OCI-LY7 (cell line): ENCODE data around the gene CRYBB1. TPM values are rescaled to one million over a fixed set of nuclear protein-coding genes. Genes with fewer than 3 reads are reported as not detected.

Experiments
- BruUV-seq: library from RNA; stranded (reverse); fragments of 400-500 nt; replicated peaks from 2 replicates; lab custom pipeline; 2021; lab: Mats Ljungman, UMichigan
- CTCF ChIA-PET: fragments of 300-600 bp; sonication (Branson Sonifier 250); formaldehyde crosslinking; loops from one replicate; lab custom pipeline; 2022; ENCODE audit warnings: antibody characterized with exemption; ENCODE audit not compliant: unreplicated experiment; lab: Charles Lee
- POLR2A ChIA-PET: fragments of 300-600 bp; sonication (Branson Sonifier 250); formaldehyde crosslinking; loops from one replicate; lab custom pipeline; 2022; ENCODE audit warnings: antibody characterized with exemption; lab: Charles Lee
- DNase-seq: peaks from one replicate; pipeline ENCODE4 v3.0.0-alpha.2; 2015; ENCODE audit warnings: low spot score
- H2AFZ ChIP-seq: fragments of 200-600 bp; sonication (generic), shearing (Covaris generic); 2 replicates; pipeline ENCODE4 v1.6.1; 2014; ENCODE audit warnings: mild to moderate bottlenecking, antibody characterized with exemption, low read length, moderate library complexity
- H3K27ac ChIP-seq: fragments of 200-600 bp; sonication (generic); 2 replicates; pipeline ENCODE4 v1.5.1; 2014; ENCODE audit warnings: mixed run types, low read depth, mild to moderate bottlenecking, moderate library complexity, low read length, inconsistent platforms; ENCODE audit not compliant: poor library complexity, severe bottlenecking
- H3K36me3 ChIP-seq: fragments of 200-600 bp; sonication (generic); 2 replicates; pipeline ENCODE4 v1.6.1; 2014; ENCODE audit warnings: mild to moderate bottlenecking, antibody characterized with exemption, low read length, moderate library complexity, mixed read lengths; ENCODE audit not compliant: insufficient read depth
- H3K4me1 ChIP-seq: fragments of 200-600 bp; sonication (generic); 2 replicates; pipeline ENCODE4 v1.5.1; 2014; ENCODE audit warnings: mild to moderate bottlenecking, low read length; ENCODE audit not compliant: insufficient read depth, poor library complexity, severe bottlenecking
- H3K4me2 ChIP-seq: fragments of 200-600 bp; sonication (generic); 2 replicates; pipeline ENCODE4 v1.6.1; 2014; ENCODE audit warnings: mild to moderate bottlenecking, low read length
- H3K4me3 ChIP-seq: fragments of 200-600 bp; sonication (generic); 2 replicates; pipeline ENCODE4 v1.5.1; 2014; ENCODE audit warnings: mild to moderate bottlenecking, low read depth, low read length; ENCODE audit not compliant: poor library complexity, severe bottlenecking
- H3K79me2 ChIP-seq: fragments of 200-600 bp; sonication (generic); 2 replicates; pipeline ENCODE4 v1.6.1; 2016; ENCODE audit warnings: low read depth, mild to moderate bottlenecking, low read length, moderate library complexity, mixed read lengths; ENCODE audit not compliant: insufficient read depth
- H3K9me2 ChIP-seq: fragments of 200-600 bp; sonication (generic); 2 replicates; pipeline ENCODE4 v1.6.1; 2016; ENCODE audit warnings: mild to moderate bottlenecking, low read length, mixed read lengths; ENCODE audit not compliant: insufficient read depth
- H3K9me3 ChIP-seq: fragments of 200-600 bp; sonication (generic); 2 replicates; pipeline ENCODE4 v1.6.1; 2014; ENCODE audit warnings: mild to moderate bottlenecking, mixed run types, low read length, mixed read lengths
- H4K20me1 ChIP-seq: fragments of 200-600 bp; sonication (generic); 2 replicates; pipeline ENCODE4 v1.6.1; 2014; ENCODE audit warnings: mild to moderate bottlenecking, antibody characterized with exemption, low read length, moderate library complexity, mixed read lengths; ENCODE audit not compliant: insufficient read depth
- CTCF ChIP-seq: fragments of 200-600 bp; sonication (generic); conservative IDR thresholded peaks from 2 replicates; pipeline ENCODE4 v1.5.1; 2014; ENCODE audit warnings: mild to moderate bottlenecking, antibody characterized with exemption, low read length, moderate library complexity, mixed read lengths
- EZH2phosphoT487 ChIP-seq: fragments of 200-600 bp; sonication (generic); IDR thresholded peaks from 2 replicates; pipeline ENCODE4 v1.6.1; 2018; ENCODE audit warnings: low read depth, borderline replicate concordance, mild to moderate bottlenecking, mixed run types, antibody characterized with exemption, low read length, moderate library complexity, mixed read lengths
- intact Hi-C: fragments of 100-400 bp; cut with micrococcal nuclease; formaldehyde crosslinking; loops from one replicate; pipeline ENCODE4 v1.10.0; 2022; ENCODE audit not compliant: unreplicated experiment
- total RNA-seq, 2 experiments: library from RNA; depleted of rRNA in 1 of 2; stranded (reverse); fragments of >200 nt in 1 of 2; shearing (Covaris generic) in 1 of 2; gene quantifications; 2 replicates each; pipeline ENCODE4 v1.2.3, GENCODE V29; 2014 to 2022

The CRYBB1 gene
- total RNA-seq, 2 experiments from 2014 or later, result 0.35 TPM; not detected in 1

GRCh38 chr22:26623984-26624383 is 6.2 kb upstream of the CRYBB1 start:
- no peak for DNase-seq
- Histone ChIP-seq H3K79me2 (no peaks in the 10 kb centered on the region), H3K36me3 (no peaks in the 10 kb centered on the region), H3K9me2 (no peaks in the 10 kb centered on the region), H2AFZ (no peak overlapping the region), H3K4me1 (no peaks in the 10 kb centered on the region), H3K9me3 (no peaks in the 10 kb centered on the region; the same call in 1 of the 2 replicates), H3K4me2 (no peak overlapping the region), H4K20me1 (no peaks in the 10 kb centered on the region), H3K27ac (no peak overlapping the region), H3K4me3 (no peak overlapping the region)
- POLR2A ChIA-PET, result interaction anchor here (0.6 to 1.1 kb wide), 4 partner anchors 21 to 86 kb away, joined by 3 read pairs; no protein-coding TSS in a partner anchor
- TF ChIP-seq CTCF (no peak), EZH2phosphoT487 (no peak)
- no TSS peak for BruUV-seq
- CTCF ChIA-PET, result no interaction called here
- intact Hi-C loops, result no loop called here

DNA sequence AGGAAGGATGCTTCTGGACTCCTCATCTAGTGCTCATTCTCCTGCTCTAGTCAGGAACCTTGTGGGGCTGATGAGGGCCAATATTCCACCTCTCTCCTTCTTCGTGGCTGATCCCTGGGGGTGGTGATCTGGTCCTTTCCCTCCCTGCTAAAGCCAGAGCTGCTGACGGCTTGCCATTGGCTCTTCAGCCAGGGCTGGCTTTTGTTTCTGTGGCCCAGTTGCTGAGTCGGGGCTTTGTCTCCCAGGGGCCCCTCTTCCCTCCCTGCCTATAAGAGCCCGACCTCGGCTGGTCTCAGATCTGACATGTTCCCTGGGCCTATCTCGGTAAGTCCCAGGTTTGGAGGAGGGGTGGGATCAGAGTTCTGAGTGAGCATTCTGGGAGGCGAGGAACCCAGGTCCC is 3.8 kb upstream of the CRYBB1 start, which contains the start of gene CRYBA4:
CRYBA4 (plus strand) TSS at position 301 of the 400 bp plus-strand sequence. CDS start 634 bp downstream, outside the sequence.
- POLR2A ChIA-PET, result no interaction called here
- CTCF ChIA-PET, result no interaction called here
- Histone ChIP-seq H3K36me3 (no peaks in the 10 kb centered on the region), H3K9me2 (no peaks in the 10 kb centered on the region), H3K4me1 (peaks cover 16% of the 10 kb centered on the region), H3K9me3 (no peaks in the 10 kb centered on the region), H3K4me3 (no peak within 1 kb of the TSS), H3K79me2 (no peaks in the 10 kb centered on the region), H4K20me1 (no peaks in the 10 kb centered on the region), H2AFZ (no peak within 1 kb of the TSS), H3K27ac (no peak within 1 kb of the TSS), H3K4me2 (no peak within 1 kb of the TSS)
- TF ChIP-seq EZH2phosphoT487 (no peak), CTCF (no peak)
- BruUV-seq, result no TSS peak
- intact Hi-C loops, result no loop called here
- DNase-seq, result no peak

DNA sequence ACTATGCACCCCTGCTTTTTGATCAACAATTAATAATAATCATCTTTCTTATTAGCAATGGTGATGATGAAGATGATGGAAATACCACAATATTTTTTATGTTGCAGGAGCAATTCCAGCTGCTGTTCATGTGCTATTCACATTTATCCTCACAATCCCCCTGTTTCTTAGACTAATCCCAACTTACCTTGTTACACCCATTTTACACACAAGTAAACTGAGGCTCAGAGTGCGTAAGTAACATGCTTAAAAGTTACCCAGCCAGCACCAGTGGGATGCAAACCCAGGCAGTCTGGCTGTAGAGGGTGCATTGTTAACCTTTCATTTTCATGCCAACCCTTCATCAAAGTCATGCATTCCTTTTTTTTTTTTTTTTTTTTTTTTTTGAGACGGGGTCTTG is 2.4 kb upstream of the CRYBB1 start:
- no peaks in the 10 kb centered on the region for H4K20me1 ChIP-seq
- BruUV-seq, result no TSS peak
- no peak overlapping the region for H2AFZ ChIP-seq
- no peaks in the 10 kb centered on the region for H3K36me3 ChIP-seq
- H3K27ac ChIP-seq, result no peak overlapping the region
- DNase-seq, result no peak
- ChIA-PET POLR2A (no interaction called here), CTCF (no interaction called here)
- H3K4me2 ChIP-seq, result no peak overlapping the region
- peaks cover 31% of the 10 kb centered on the region for H3K4me1 ChIP-seq
- no peaks in the 10 kb centered on the region for H3K9me3 ChIP-seq
- no peak overlapping the region for H3K4me3 ChIP-seq
- intact Hi-C loops, result no loop called here
- no peaks in the 10 kb centered on the region for H3K79me2 ChIP-seq
- H3K9me2 ChIP-seq, result no peaks in the 10 kb centered on the region
- TF ChIP-seq CTCF, result no peak
- no peak for TF ChIP-seq EZH2phosphoT487
